ENCODE data around the gene SH3BP4. TPM values are rescaled to one million over a fixed set of nuclear protein-coding genes. Genes with fewer than 3 reads are reported as not detected.

SH3BP4 gene
- total RNA-seq, 1 donor from 2014 or later = 44.1 TPM

- TF ChIP-seq, protein P1, sequence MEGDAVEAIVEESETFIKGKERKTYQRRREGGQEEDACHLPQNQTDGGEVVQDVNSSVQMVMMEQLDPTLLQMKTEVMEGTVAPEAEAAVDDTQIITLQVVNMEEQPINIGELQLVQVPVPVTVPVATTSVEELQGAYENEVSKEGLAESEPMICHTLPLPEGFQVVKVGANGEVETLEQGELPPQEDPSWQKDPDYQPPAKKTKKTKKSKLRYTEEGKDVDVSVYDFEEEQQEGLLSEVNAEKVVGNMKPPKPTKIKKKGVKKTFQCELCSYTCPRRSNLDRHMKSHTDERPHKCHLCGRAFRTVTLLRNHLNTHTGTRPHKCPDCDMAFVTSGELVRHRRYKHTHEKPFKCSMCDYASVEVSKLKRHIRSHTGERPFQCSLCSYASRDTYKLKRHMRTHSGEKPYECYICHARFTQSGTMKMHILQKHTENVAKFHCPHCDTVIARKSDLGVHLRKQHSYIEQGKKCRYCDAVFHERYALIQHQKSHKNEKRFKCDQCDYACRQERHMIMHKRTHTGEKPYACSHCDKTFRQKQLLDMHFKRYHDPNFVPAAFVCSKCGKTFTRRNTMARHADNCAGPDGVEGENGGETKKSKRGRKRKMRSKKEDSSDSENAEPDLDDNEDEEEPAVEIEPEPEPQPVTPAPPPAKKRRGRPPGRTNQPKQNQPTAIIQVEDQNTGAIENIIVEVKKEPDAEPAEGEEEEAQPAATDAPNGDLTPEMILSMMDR (IDR thresholded peaks at IDR 0.05; ENCODE audit: unreplicated experiment) = no peak
- Mint-ChIP-seq H3K36me3 (peaks cover 55% of the 10 kb centered on the region), H3K4me1 (peaks cover under 1% of the 10 kb centered on the region), H3K9me3 (no peaks in the 10 kb centered on the region), H3K27me3 (ENCODE audit: low read depth) (no peaks in the 10 kb centered on the region), H3K4me3 (no peak overlapping the region), H3K27ac (no peak overlapping the region)
- no peak for DNase-seq (ENCODE audit: low spot score in 2 of 2, unreplicated experiment in 2 of 2)
Observed at GRCh38 chr2:235042576-235043515, 91.0 kb downstream of the SH3BP4 start.

GRCh38 chr2:235043762-235044500, 92.1 kb downstream of the SH3BP4 start:
- no peak overlapping the region for H3K27ac Mint-ChIP-seq

GRCh38 chr2:235044501-235045271, 92.9 kb downstream of the SH3BP4 start:
- Mint-ChIP-seq H3K27ac (no peak overlapping the region), H3K36me3 (peaks cover 56% of the 10 kb centered on the region), H3K9me3 (no peaks in the 10 kb centered on the region), H3K27me3 (ENCODE audit: low read depth) (no peaks in the 10 kb centered on the region), H3K4me3 (no peak overlapping the region), H3K4me1 (no peaks in the 10 kb centered on the region)
- TF ChIP-seq, protein P1 (IDR thresholded peaks at IDR 0.05; ENCODE audit: unreplicated experiment) = no peak
- DNase-seq (ENCODE audit: low spot score in 2 of 2, unreplicated experiment in 2 of 2) = no peak

More at GRCh38 chr2:235043762-235044500, 92.1 kb downstream of the SH3BP4 start:
- TF ChIP-seq, protein P1 (IDR thresholded peaks at IDR 0.05; ENCODE audit: unreplicated experiment) = no peak
- H3K4me3 Mint-ChIP-seq = no peak overlapping the region
- peaks cover 57% of the 10 kb centered on the region for H3K36me3 Mint-ChIP-seq
- H3K9me3 Mint-ChIP-seq = no peaks in the 10 kb centered on the region
- no peak for DNase-seq (ENCODE audit: low spot score in 2 of 2, unreplicated experiment in 2 of 2)
- H3K4me1 Mint-ChIP-seq = no peaks in the 10 kb centered on the region
- no peaks in the 10 kb centered on the region for H3K27me3 Mint-ChIP-seq (ENCODE audit: low read depth)

DNA sequence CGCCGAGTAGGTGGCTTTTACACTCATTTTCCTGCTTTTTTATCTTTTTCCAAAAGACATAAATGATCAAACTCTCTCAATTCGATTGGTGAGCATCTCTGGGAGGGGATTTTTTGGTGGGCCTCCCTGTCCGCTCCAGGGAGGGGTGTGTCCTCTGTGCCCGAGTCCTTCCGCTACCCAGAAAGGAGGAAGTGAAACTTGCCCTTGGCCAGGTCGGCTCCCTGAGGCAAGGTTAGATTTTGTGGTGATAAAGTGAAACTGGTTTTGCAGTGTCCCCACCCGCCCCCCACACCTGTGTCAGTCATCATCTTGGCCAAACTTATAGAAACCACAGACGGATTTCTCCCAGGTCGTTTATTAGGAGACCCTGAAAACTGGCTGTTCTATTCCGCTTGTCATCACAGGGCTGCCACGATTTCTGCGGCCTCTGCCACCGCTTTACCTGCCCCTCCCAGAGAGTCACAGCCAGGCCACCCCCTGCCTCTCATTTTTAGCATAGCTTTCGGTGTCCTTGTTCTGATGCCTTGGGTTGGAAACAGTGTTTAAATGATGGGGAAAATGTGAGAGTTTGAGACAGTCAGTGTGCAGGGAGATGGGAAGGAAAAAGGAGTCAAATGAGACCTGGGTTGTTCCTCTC, 93.6 kb downstream of the SH3BP4 start:
- Mint-ChIP-seq H3K36me3 (peaks cover 55% of the 10 kb centered on the region), H3K4me3 (no peak overlapping the region), H3K9me3 (no peaks in the 10 kb centered on the region), H3K4me1 (peaks cover 1% of the 10 kb centered on the region), H3K27me3 (ENCODE audit: low read depth) (no peaks in the 10 kb centered on the region), H3K27ac (no peak overlapping the region)
- no peak for DNase-seq (ENCODE audit: low spot score in 2 of 2, unreplicated experiment in 2 of 2)
- TF ChIP-seq, protein P1 (IDR thresholded peaks at IDR 0.05; ENCODE audit: unreplicated experiment) = no peak

DNA sequence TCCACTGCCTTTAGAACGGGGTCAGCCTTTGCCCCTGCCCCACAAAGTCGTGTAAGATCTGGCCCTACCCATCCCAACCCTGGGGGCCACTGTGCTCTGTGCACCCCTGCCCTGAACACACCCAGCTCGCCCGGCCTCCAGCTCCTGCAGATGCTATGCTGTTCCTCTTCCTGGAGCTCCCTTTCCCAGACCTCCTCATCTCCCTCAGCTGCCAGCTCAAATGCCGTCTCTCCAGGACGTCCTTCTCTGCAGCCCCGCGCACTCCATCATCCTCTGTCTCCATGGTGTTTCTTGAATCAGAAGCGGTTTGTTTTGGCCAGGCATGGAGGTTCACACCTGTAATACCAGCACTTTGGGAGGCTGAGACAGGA, 94.1 kb downstream of the SH3BP4 start:
- no peak overlapping the region for H3K27ac Mint-ChIP-seq
- H3K27me3 Mint-ChIP-seq (ENCODE audit: low read depth) = no peaks in the 10 kb centered on the region
- peaks cover 6% of the 10 kb centered on the region for H3K4me1 Mint-ChIP-seq
- no peak for DNase-seq (ENCODE audit: low spot score in 2 of 2, unreplicated experiment in 2 of 2)
- TF ChIP-seq, protein P1 (IDR thresholded peaks at IDR 0.05; ENCODE audit: unreplicated experiment) = no peak
- H3K4me3 Mint-ChIP-seq = no peak overlapping the region
- H3K9me3 Mint-ChIP-seq = no peaks in the 10 kb centered on the region
- H3K36me3 Mint-ChIP-seq = peaks cover 51% of the 10 kb centered on the region
